ENCODE results near the gene HYLS1. TPM values are rescaled to one million over a fixed set of nuclear protein-coding genes. Genes with fewer than 3 reads are reported as not detected.

Gene HYLS1, protein sequence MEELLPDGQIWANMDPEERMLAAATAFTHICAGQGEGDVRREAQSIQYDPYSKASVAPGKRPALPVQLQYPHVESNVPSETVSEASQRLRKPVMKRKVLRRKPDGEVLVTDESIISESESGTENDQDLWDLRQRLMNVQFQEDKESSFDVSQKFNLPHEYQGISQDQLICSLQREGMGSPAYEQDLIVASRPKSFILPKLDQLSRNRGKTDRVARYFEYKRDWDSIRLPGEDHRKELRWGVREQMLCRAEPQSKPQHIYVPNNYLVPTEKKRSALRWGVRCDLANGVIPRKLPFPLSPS
- total RNA-seq = 11.0 and 12.5 TPM in 2 replicates

DNA sequence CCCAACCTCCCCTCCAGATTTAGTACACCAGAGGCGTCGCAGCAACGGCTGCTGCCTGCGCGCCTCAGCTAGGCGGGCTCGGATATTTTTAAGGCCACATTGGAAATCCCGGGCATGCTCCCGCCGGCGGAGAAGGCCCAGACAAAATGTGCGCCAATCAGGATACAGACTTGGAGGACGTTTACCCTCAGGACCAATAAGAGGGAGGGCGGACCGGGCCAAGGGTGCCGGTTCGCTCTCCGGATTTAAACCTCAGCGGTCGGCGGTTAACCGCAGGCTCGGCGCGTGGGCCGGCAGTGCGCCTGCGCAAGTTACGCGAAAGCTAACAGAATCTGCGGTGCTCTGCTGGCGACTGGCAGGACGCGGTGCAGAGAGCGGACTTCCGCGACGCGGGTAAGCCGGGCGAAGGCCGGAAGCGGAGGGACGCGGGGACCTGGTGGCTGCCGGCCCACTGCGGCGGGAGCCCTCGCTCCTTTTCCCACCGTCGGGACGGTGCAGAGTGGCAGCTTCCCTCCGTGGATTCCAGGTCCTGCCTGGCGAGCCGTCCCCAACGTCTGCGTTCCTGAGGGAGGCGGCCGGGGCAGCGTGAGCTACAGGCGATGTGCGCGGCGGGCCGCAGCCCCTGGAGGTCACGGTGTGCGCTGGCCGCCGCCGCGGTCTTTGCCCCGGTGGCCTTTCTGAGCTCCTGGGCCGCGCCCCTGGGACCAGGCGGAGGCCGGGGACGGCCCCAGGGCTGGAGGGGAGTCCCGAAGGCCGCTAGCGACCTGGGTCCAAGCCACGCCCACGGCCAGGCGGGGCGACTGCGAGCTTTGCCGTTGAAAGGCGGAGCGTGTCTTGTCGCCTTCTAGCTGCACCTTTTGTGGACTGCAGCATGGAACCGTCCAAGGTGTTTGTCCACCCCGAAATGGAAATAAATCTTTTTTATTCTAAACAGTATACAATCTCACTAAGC is at the start of gene HYLS1:
HYLS1 (plus strand) TSS at position 296 of the 952 bp plus-strand sequence. CDS start 11,701 bp downstream, outside the sequence.

DNA sequence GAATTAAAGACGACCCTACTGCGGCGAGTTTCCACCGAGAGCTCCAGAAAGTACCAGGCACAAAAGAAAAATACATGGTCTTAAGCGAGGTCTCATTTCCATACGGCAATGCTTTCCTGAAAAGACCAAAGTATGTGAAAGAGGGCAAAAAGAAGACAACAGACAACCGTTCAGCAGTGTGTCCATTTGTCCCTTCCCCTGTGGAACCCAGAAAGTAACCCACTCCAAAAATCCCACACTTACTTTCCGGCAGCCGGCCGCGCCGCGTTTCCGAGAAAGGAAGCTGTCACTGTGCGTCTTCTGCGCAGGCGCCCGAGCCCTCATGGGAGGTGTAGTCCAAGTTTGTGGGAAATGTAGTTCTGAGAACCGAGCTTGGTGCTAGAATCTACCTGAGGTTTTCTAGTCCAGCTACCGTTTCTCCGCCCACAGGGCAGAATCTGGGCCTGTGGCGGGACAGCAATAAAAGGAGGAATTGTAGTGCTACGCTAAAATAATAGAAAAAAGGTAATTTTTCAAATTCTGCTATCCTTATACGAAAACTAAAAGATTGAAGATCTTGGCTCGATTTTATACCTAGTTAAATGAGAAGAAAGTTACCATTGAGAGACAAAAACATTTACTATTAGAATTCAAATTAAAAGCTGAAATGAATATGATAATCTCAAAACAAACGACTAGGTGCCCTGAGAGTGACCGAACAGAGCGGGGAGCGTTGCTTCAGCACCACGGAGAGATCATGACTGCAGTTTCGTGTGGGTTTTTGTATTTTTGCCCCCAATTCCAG is 15.7 kb downstream of the HYLS1 start, which contains the start of gene PUS3:
PUS3 (minus strand) TSS at position 280 of the 784 bp plus-strand sequence. CDS start 6,922 bp downstream, outside the sequence.

DNA sequence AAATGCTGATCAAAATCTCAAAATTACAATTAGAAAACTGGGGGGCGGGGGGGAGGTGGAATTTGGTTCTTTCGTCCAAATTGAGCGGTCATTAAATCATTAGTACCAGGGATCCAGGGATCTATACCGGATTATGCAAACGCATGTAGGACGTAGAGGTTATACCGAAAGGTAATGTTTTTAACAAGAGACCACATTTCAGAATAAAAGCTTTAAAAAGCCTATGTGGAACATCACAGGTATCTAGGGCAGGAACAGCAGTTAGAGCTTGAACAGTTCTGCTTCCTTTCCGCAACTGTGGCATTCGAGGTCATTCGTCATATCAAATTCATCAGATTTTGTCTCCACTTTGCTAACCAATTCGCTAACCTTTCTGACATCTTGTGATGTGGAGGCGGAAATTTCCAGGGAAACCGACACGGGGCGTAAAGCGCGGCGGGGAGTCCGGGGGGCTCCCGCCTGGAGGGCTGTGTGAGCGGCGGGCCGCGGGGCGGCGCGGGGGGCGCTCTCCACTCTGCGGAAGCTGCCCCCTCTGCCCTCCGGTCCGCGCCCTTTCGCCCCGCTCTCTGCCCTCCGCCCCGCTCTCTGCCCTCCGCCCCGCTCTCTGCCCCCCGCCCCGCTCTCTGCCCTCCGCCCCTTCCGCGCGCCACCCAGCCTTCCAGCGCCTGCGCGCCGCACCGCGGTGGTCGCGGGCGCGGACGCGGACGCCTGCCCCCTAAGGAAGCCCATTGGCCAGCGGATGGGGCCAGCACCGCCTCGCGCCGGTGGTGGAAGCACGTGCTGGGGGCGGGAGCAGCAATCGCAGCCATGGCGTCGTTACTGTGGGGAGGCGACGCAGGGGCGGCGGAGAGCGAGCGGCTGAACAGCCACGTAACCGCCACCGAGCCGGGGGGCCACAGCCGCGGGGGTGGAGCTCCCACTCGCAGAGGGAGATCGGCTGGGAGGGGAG is 16.5 kb downstream of the HYLS1 start, which contains the start of gene DDX25:
DDX25 (plus strand) TSS at position 798 of the 949 bp plus-strand sequence; CDS start at position 808, 10 bp downstream.

DNA sequence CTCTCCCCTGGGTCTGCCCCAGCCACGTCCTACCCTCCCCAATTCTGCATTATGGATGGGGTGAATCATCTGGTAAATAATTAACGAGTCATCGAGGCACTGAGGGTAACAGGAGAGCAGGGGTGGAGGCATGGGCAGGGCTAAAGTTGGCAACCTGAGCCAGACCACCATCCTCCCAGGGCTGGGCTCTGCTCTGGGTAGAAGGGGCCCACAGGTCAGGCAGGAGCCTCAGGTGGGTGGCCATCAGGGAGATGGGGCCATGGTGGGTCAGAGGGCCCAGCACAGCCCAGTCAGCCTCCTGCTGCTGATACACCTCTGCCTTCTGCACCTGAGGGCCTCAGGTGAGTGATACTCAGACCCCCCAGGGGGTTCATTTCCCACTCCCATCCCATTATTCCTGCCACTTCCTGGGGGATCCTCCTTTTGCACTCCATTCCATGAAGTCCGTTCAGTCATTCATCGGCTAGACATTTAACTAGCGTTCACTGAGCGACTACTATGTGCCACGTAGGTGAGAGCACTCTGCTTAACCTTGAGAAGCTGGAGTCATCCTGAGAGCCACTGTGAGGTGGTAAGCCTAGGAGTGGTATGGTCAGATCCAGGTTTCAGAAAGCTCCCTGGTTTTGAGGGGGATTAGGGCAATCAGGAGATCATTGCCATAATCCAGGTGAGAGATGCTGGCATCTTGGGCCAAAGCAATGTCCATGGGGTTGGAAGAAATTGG is 58.5 kb downstream of the HYLS1 start, which contains the start of gene VSIG10L2:
VSIG10L2 (plus strand) TSS at position 248 of the 724 bp plus-strand sequence; CDS start at position 260, 12 bp downstream.

Other genes starting within 250 kb of the HYLS1 start
- not detected in 2 replicates for gene ACRV1, start 206.8 kb upstream of the HYLS1 start, total RNA-seq
- not detected in 2 replicates for gene PATE1, start 141.4 kb upstream of the HYLS1 start, total RNA-seq
- gene PATE2, start 108.8 kb upstream of the HYLS1 start, total RNA-seq = 0.20 and 0.37 TPM in 2 replicates
- gene PATE3, start 99.5 kb upstream of the HYLS1 start, total RNA-seq = not detected in 2 replicates
- gene PATE4, start 54.4 kb upstream of the HYLS1 start, total RNA-seq = not detected in 2 replicates
- 11.4 and 11.7 TPM in 2 replicates for gene PUS3, start 15.5 kb downstream of the HYLS1 start, total RNA-seq
- not detected in 2 replicates for gene DDX25, start 16.8 kb downstream of the HYLS1 start, total RNA-seq
- not detected in 2 replicates for gene VSIG10L2, start 58.4 kb downstream of the HYLS1 start, total RNA-seq
- gene CDON, start 175.2 kb downstream of the HYLS1 start, total RNA-seq = 11.9 and 41.2 TPM in 2 replicates

Measured in subcutaneous preadipocyte (primary cell).